Upper lobe of right lung (tissue), 1 donor: Measurements from ENCODE around the gene CMTM8. TPM values are rescaled to one million over a fixed set of nuclear protein-coding genes. Genes with fewer than 3 reads are reported as not detected.

ENCODE experiments used
- ATAC-seq: fragments of 200-7000 bp; cut with Tn5 transposase; one replicate; pipeline ENCODE4 v1.9.1; 2020; ENCODE audit warnings: mild to moderate bottlenecking, moderate library complexity
- DNase-seq: peaks from one replicate; pipeline ENCODE4 v3.0.0-alpha.2; 2020
- H3K27ac ChIP-seq: fragments of 200-600 bp; one replicate; pipeline ENCODE4 v1.8.0; 2022
- H3K27me3 ChIP-seq: fragments of 200-600 bp; one replicate; pipeline ENCODE4 v1.8.0; 2022; ENCODE audit warnings: mild to moderate bottlenecking
- H3K36me3 ChIP-seq: fragments of 200-600 bp; one replicate; pipeline ENCODE4 v1.8.0; 2022
- H3K4me1 ChIP-seq: fragments of 200-600 bp; one replicate; pipeline ENCODE4 v1.8.0; 2022
- H3K4me3 ChIP-seq: fragments of 200-600 bp; one replicate; pipeline ENCODE4 v1.8.0; 2022; ENCODE audit warnings: mild to moderate bottlenecking
- H3K9me3 ChIP-seq: fragments of 200-600 bp; one replicate; pipeline ENCODE4 v1.8.0; 2022
- intact Hi-C: fragments of 100-400 bp; cut with DNase I; formaldehyde crosslinking; loops from one replicate; pipeline ENCODE4 v1.11.0; 2022
- total RNA-seq: library from RNA; stranded (reverse); fragmentation: NEBNext Ultra II Directional; extraction: Animal tissue kit (Norgen Biotek cat#: 25700); gene quantifications from one replicate; pipeline ENCODE4 v1.2.1, GENCODE V29; 2021
- TF ChIP-seq, protein P1 (sequence below): fragments of 200-600 bp; IDR thresholded peaks from one replicate; pipeline ENCODE4 v1.8.0; 2022; ENCODE audit warnings: antibody characterized with exemption
- donor health status: DM: no; HTN: yes; CAD: no; lungs with severe emphysema.

CMTM8 gene
- total RNA-seq, 1 donor from 2014 or later = 24.9 TPM

DNA sequence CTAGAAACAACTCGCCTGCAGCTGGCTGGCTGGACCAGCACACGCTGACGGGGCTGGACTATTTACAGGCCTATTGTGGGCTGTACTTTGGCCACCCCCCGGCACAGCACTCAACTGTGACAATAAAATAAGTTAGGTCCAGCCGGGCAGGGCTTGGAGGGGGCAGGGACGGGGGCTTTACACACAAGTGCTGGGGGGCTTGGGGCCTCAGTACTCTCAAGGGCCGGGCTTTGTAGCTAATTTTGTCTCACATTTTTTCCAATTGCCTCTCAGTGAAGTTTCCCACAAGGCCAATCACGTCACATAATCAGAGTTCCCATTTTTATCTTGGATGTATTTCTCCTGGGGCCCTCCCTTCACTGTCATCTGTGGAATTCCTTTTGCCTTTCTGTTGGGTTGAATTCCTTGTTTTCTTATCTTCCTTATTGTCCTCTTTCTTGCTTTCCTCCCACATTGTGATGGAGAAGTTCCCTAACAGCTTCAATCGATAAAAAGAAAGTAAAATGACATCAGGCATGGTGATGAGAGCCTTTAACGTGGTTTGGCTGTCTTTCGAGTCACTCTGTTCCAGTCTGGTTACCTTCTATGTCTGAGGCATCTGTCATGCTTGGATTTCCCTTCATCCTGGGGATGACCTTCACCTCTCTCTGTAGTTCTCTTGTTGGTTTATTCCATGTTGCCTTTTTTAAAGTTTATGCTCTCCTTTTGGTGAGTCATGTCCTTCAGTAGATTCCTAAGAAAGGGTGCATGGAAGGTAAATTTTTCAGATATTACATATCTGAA, 109.1 kb downstream of the CMTM8 start:
- intact Hi-C loops = no loop called here
- Histone ChIP-seq H3K4me1 (no peaks in the 10 kb centered on the region), H3K27me3 (no peaks in the 10 kb centered on the region), H3K36me3 (no peaks in the 10 kb centered on the region), H3K4me3 (no peak overlapping the region), H3K27ac (no peak overlapping the region), H3K9me3 (no peaks in the 10 kb centered on the region)
- DNase-seq (no peak), ATAC-seq (no peak)
- TF ChIP-seq, protein P1, sequence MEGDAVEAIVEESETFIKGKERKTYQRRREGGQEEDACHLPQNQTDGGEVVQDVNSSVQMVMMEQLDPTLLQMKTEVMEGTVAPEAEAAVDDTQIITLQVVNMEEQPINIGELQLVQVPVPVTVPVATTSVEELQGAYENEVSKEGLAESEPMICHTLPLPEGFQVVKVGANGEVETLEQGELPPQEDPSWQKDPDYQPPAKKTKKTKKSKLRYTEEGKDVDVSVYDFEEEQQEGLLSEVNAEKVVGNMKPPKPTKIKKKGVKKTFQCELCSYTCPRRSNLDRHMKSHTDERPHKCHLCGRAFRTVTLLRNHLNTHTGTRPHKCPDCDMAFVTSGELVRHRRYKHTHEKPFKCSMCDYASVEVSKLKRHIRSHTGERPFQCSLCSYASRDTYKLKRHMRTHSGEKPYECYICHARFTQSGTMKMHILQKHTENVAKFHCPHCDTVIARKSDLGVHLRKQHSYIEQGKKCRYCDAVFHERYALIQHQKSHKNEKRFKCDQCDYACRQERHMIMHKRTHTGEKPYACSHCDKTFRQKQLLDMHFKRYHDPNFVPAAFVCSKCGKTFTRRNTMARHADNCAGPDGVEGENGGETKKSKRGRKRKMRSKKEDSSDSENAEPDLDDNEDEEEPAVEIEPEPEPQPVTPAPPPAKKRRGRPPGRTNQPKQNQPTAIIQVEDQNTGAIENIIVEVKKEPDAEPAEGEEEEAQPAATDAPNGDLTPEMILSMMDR = no peak

DNA sequence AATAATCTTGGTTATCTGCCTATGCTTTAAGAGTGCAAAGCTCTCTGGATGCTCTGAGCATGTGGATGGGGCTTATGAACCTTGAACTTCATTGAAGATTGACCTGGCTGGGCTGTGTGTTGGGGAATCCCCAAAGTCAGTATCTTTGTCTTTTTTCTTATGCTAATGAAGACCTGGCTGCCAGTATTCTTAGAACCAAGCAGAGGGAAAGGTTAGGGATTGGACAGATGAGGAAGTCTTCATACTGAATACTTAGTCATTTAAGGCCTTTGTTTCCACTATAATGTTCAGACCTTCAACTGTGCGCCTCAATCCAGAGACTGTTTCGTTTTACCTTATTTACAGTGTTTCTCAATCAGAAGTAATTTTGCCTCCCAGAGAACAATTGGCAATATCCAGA, 110.7 kb downstream of the CMTM8 start:
- H3K36me3 ChIP-seq = no peaks in the 10 kb centered on the region
- no peak overlapping the region for H3K4me3 ChIP-seq
- intact Hi-C loops = no loop called here
- no peaks in the 10 kb centered on the region for H3K4me1 ChIP-seq
- TF ChIP-seq, protein P1 = no peak
- ATAC-seq = no peak
- no peaks in the 10 kb centered on the region for H3K9me3 ChIP-seq
- no peak overlapping the region for H3K27ac ChIP-seq
- DNase-seq = no peak
- H3K27me3 ChIP-seq = no peaks in the 10 kb centered on the region

DNA sequence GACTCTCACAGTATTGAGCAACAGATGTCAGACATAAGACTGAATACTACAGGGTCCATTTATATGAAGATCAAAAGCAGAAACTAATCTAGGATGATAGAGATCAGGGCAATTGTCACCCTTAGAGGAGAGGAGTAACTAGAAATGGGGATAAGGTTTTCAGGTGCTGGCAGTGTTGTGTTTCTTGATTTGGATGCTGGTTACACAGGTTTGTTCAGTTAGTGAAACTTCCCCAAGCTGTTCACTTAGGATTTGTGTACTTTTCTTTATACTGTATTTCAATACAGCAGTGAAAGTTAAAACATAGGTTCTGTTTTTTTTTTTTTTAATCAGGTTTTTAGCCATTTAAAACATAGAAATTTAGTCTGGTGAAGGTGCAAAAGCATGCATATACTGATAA, 114.1 kb downstream of the CMTM8 start:
- H3K4me1 ChIP-seq = no peaks in the 10 kb centered on the region
- no peaks in the 10 kb centered on the region for H3K9me3 ChIP-seq
- H3K27ac ChIP-seq = no peak overlapping the region
- H3K27me3 ChIP-seq = no peaks in the 10 kb centered on the region
- no peak overlapping the region for H3K4me3 ChIP-seq
- DNase-seq (no peak), ATAC-seq (no peak)
- intact Hi-C loops = no loop called here
- no peaks in the 10 kb centered on the region for H3K36me3 ChIP-seq
- TF ChIP-seq, protein P1 = no peak

DNA sequence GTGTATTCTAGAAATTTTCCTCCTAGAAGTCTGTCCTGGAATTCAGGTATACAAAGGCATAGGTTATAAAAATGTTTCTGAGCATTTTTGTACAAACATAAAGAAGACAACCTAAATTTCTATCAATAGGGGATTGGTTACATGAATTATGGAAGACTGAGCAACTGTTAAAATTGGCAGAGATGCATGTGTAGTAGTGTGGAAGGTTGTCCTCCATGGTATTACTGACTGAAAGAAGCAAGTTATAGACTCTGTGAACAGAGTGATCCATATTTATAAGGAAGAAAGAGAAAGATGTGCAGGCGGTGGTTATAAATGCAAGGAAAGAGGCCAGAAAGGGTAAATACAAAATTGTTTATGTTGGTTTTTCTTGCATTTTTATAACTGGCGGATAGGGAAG, 114.9 kb downstream of the CMTM8 start:
- no peaks in the 10 kb centered on the region for H3K9me3 ChIP-seq
- H3K27me3 ChIP-seq = no peaks in the 10 kb centered on the region
- no peak for DNase-seq
- ATAC-seq = no peak
- intact Hi-C loops = no loop called here
- H3K4me3 ChIP-seq = no peak overlapping the region
- TF ChIP-seq, protein P1 = no peak
- no peaks in the 10 kb centered on the region for H3K4me1 ChIP-seq
- no peak overlapping the region for H3K27ac ChIP-seq
- H3K36me3 ChIP-seq = no peaks in the 10 kb centered on the region

DNA sequence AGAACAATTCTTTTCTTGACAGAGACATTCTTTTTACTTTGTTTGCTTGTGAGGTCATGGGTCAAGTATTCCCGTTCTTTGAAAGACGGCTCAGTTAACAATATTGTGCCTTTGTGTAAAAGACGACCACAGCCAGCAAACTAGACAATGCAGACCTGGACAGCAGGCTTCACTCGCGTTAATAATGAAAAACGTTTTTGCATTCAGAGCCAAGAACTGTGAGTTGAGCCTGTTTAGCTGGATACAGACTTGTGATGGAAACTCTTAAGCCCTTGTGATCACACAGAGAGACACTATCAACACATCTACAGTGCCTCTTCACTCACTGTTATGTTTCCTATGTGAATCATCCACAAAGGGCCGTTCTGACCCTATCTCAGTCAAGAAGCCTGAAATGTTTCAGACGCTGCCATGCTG, 115.9 kb downstream of the CMTM8 start:
- Histone ChIP-seq H3K4me3 (no peak overlapping the region), H3K36me3 (no peaks in the 10 kb centered on the region), H3K27ac (no peak overlapping the region), H3K27me3 (no peaks in the 10 kb centered on the region), H3K9me3 (no peaks in the 10 kb centered on the region), H3K4me1 (no peaks in the 10 kb centered on the region)
- TF ChIP-seq, protein P1 = no peak
- ATAC-seq (no peak), DNase-seq (no peak)
- intact Hi-C loops = no loop called here
